HEK293T (cell line): ENCODE results near the gene SCLY.

ENCODE experiments used
- BHLHE40 ChIP-seq: fragments of 450-650 bp; IDR thresholded peaks from 2 replicates; pipeline ENCODE4 v1.6.1; 2016; ENCODE audit warnings: mild to moderate bottlenecking, moderate library complexity, borderline replicate concordance
- ELF4 ChIP-seq: fragments of 450-650 bp; IDR thresholded peaks from 2 replicates; pipeline ENCODE4 v1.6.1; 2017; ENCODE audit warnings: antibody characterized with exemption
- FOXA1 ChIP-seq: fragments of 450-650 bp; IDR thresholded peaks from 2 replicates; pipeline ENCODE4 v1.6.1; 2016; ENCODE audit warnings: mild to moderate bottlenecking
- FOXK2 ChIP-seq: fragments of 450-650 bp; IDR thresholded peaks from 2 replicates; pipeline ENCODE4 v1.6.1; 2016; ENCODE audit warnings: mild to moderate bottlenecking
- FOXM1 ChIP-seq: fragments of 450-650 bp; IDR thresholded peaks from 2 replicates; pipeline ENCODE4 v1.6.1; 2017; ENCODE audit warnings: mild to moderate bottlenecking, borderline replicate concordance
- HDGF ChIP-seq: fragments of 450-650 bp; IDR thresholded peaks from 2 replicates; pipeline ENCODE4 v1.6.1; 2017; ENCODE audit warnings: antibody characterized with exemption, borderline replicate concordance
- L3MBTL2 ChIP-seq: fragments of 450-650 bp; conservative IDR thresholded peaks from 2 replicates; pipeline ENCODE4 v1.6.1; 2016; ENCODE audit warnings: mild to moderate bottlenecking
- LEF1 ChIP-seq: fragments of 450-650 bp; IDR thresholded peaks from 2 replicates; pipeline ENCODE4 v1.6.1; 2017; ENCODE audit warnings: mild to moderate bottlenecking, borderline replicate concordance
- NFRKB ChIP-seq: fragments of 450-650 bp; IDR thresholded peaks from 2 replicates; pipeline ENCODE4 v1.6.1; 2016; ENCODE audit warnings: mild to moderate bottlenecking, moderate library complexity
- SP1 ChIP-seq: fragments of 450-650 bp; IDR thresholded peaks from 2 replicates; pipeline ENCODE4 v1.6.1; 2017
- SUZ12 ChIP-seq: fragments of 450-650 bp; IDR thresholded peaks from 2 replicates; pipeline ENCODE4 v1.6.1; 2016; ENCODE audit warnings: mild to moderate bottlenecking
- TARDBP ChIP-seq: fragments of 450-650 bp; IDR thresholded peaks from 2 replicates; pipeline ENCODE4 v1.6.1; 2016
- ZNF384 ChIP-seq: fragments of 450-650 bp; IDR thresholded peaks from 2 replicates; pipeline ENCODE4 v1.6.1; 2016
- TF ChIP-seq, protein P1 (sequence below): fragments of 450-650 bp; IDR thresholded peaks from 2 replicates; pipeline ENCODE4 v1.6.1; 2016

DNA sequence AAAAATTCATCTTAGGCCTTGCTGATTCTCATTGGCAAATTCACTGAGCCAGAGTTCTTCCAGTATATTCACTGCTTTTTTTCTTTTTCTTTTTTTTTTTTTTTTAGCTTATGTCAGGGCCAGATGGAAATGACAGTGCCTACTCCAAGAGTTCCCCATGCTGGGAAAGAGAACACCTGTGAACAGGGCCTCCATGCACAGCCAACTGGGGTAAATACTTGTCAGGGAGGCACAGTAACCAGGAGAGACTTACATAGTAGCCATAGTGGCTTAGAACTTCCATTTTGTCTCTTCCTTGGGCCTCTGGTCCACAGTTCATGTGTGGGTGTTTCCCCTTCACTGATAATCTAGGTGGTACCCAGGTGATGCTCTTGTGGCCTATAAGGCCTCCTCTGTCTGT is 15.2 kb upstream of the SCLY start:
- TF ChIP-seq FOXM1 = no peak
- no peak for TF ChIP-seq HDGF
- TF ChIP-seq SP1 = no peak
- TF ChIP-seq TARDBP = no peak
- no peak for TF ChIP-seq SUZ12
- TF ChIP-seq, protein P1, sequence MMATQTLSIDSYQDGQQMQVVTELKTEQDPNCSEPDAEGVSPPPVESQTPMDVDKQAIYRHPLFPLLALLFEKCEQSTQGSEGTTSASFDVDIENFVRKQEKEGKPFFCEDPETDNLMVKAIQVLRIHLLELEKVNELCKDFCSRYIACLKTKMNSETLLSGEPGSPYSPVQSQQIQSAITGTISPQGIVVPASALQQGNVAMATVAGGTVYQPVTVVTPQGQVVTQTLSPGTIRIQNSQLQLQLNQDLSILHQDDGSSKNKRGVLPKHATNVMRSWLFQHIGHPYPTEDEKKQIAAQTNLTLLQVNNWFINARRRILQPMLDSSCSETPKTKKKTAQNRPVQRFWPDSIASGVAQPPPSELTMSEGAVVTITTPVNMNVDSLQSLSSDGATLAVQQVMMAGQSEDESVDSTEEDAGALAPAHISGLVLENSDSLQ = no peak
- TF ChIP-seq ELF4 = no peak
- TF ChIP-seq FOXA1 = no peak
- TF ChIP-seq BHLHE40 = no peak
- TF ChIP-seq FOXK2 = no peak
- TF ChIP-seq L3MBTL2 = no peak
- no peak for TF ChIP-seq LEF1
- TF ChIP-seq ZNF384 = no peak
- TF ChIP-seq NFRKB = no peak
